ENCODE data around the gene FEM1C. TPM values are rescaled to one million over a fixed set of nuclear protein-coding genes. Genes with fewer than 3 reads are reported as not detected.

The FEM1C gene
- total RNA-seq, 1 donor from 2014 or later = 28.7 TPM

DNA sequence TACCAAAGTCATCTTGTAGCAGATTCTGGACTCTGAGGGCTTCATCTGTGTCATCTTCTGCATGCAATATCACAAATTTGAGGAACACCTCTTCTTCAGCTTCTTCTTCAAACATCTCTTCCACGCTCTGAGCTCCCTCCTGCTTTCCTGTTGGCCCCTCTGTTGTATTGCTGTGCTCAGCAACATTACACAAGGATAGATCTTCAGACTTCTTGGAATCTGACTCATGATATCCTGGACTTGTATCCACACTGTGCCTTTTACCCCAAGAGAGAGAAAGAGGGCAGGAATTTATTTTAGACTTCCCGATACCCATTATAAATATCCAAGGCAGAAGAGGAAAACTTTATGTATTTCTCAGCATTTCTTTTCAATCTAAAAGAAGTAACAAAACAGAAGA is 36.4 kb upstream of the FEM1C start:
- TF ChIP-seq, protein P1, sequence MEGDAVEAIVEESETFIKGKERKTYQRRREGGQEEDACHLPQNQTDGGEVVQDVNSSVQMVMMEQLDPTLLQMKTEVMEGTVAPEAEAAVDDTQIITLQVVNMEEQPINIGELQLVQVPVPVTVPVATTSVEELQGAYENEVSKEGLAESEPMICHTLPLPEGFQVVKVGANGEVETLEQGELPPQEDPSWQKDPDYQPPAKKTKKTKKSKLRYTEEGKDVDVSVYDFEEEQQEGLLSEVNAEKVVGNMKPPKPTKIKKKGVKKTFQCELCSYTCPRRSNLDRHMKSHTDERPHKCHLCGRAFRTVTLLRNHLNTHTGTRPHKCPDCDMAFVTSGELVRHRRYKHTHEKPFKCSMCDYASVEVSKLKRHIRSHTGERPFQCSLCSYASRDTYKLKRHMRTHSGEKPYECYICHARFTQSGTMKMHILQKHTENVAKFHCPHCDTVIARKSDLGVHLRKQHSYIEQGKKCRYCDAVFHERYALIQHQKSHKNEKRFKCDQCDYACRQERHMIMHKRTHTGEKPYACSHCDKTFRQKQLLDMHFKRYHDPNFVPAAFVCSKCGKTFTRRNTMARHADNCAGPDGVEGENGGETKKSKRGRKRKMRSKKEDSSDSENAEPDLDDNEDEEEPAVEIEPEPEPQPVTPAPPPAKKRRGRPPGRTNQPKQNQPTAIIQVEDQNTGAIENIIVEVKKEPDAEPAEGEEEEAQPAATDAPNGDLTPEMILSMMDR (IDR thresholded peaks at IDR 0.05) = no peak
- TF ChIP-seq EZH2phosphoT487 (IDR thresholded peaks at IDR 0.05) = no peak
- no peak for TF ChIP-seq EZH2 (IDR thresholded peaks at IDR 0.05)
- Histone ChIP-seq H3K4me2 (no peak overlapping the region), H3K79me2 (ENCODE audit: low read depth) (no peaks in the 10 kb centered on the region), H3K4me3 (no peak overlapping the region), H3K9ac (no peak overlapping the region), H3K36me3 (no peaks in the 10 kb centered on the region), H2AFZ (replicated peaks) (no peak overlapping the region), H3K4me1 (no peaks in the 10 kb centered on the region), H3K9me3 (ENCODE audit: low read depth) (no peaks in the 10 kb centered on the region), H3K27ac (no peak overlapping the region), H4K20me1 (ENCODE audit: low read depth) (no peaks in the 10 kb centered on the region), H3F3A (ENCODE audit: low read depth) (no peaks in the 10 kb centered on the region), H3K27me3 (no peaks in the 10 kb centered on the region)
- no peaks in the 10 kb centered on the region for H3K4me1 Mint-ChIP-seq
- H3K27ac Mint-ChIP-seq = no peak overlapping the region
- DNase-seq (ENCODE audit: low spot score) = no peak
- H3K9me3 Mint-ChIP-seq = peaks cover 4% of the 10 kb centered on the region
- H3K27me3 Mint-ChIP-seq (ENCODE audit: insufficient read depth, low read depth) = peaks cover 2% of the 10 kb centered on the region
- H3K4me3 Mint-ChIP-seq = no peak overlapping the region
- H3K36me3 Mint-ChIP-seq = no peaks in the 10 kb centered on the region

DNA sequence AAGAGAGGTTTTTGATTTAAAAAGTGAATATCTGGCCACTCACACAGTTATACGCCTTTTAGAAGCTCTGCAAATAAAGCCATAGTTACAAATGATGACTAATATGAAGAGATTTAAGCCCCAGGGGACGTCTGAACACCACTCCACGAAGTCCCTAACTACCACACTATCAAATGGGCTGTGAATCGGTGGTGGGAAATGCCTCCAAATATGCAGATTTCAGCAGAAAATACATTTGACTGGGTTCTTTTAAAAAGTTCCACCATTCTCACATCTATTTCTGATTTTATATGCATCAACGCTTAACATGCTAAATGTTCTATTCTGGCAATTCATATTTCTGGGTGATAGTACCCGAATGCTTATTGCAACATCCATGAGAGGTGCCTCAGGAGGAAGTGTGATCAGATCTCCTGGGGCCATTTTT is 35.2 kb upstream of the FEM1C start:
- H3K9me3 Mint-ChIP-seq = peaks cover 4% of the 10 kb centered on the region
- TF ChIP-seq EZH2 (IDR thresholded peaks at IDR 0.05) (no peak), EZH2phosphoT487 (IDR thresholded peaks at IDR 0.05) (no peak)
- TF ChIP-seq, protein P1 (IDR thresholded peaks at IDR 0.05) = no peak
- Histone ChIP-seq H4K20me1 (ENCODE audit: low read depth) (no peaks in the 10 kb centered on the region), H2AFZ (replicated peaks) (no peak overlapping the region), H3F3A (ENCODE audit: low read depth) (no peaks in the 10 kb centered on the region), H3K36me3 (no peaks in the 10 kb centered on the region), H3K4me2 (no peak overlapping the region), H3K79me2 (ENCODE audit: low read depth) (no peaks in the 10 kb centered on the region), H3K9me3 (ENCODE audit: low read depth) (no peaks in the 10 kb centered on the region), H3K27me3 (no peaks in the 10 kb centered on the region), H3K9ac (no peak overlapping the region), H3K4me3 (no peak overlapping the region), H3K4me1 (no peaks in the 10 kb centered on the region), H3K27ac (no peak overlapping the region)
- no peaks in the 10 kb centered on the region for H3K36me3 Mint-ChIP-seq
- H3K27ac Mint-ChIP-seq = no peak overlapping the region
- no peaks in the 10 kb centered on the region for H3K4me1 Mint-ChIP-seq
- H3K27me3 Mint-ChIP-seq (ENCODE audit: insufficient read depth, low read depth) = peaks cover 2% of the 10 kb centered on the region
- DNase-seq (ENCODE audit: low spot score) = no peak
- H3K4me3 Mint-ChIP-seq = no peak overlapping the region

GRCh38 chr5:115579216-115579615 is 34.6 kb upstream of the FEM1C start:
- H3K4me2 ChIP-seq = no peak overlapping the region
- no peaks in the 10 kb centered on the region for H4K20me1 ChIP-seq (ENCODE audit: low read depth)
- DNase-seq (ENCODE audit: low spot score) = no peak
- no peak overlapping the region for H3K4me3 ChIP-seq
- no peaks in the 10 kb centered on the region for H3K79me2 ChIP-seq (ENCODE audit: low read depth)
- H3K27me3 ChIP-seq = no peaks in the 10 kb centered on the region
- Mint-ChIP-seq H3K4me3 (no peak overlapping the region), H3K36me3 (no peaks in the 10 kb centered on the region), H3K27me3 (ENCODE audit: insufficient read depth, low read depth) (peaks cover 2% of the 10 kb centered on the region), H3K9me3 (peaks cover 4% of the 10 kb centered on the region), H3K27ac (no peak overlapping the region), H3K4me1 (peaks cover 2% of the 10 kb centered on the region)
- no peaks in the 10 kb centered on the region for H3K4me1 ChIP-seq
- TF ChIP-seq, protein P1 (IDR thresholded peaks at IDR 0.05) = no peak
- TF ChIP-seq EZH2phosphoT487 (IDR thresholded peaks at IDR 0.05) (no peak), EZH2 (IDR thresholded peaks at IDR 0.05) (no peak)
- no peaks in the 10 kb centered on the region for H3K36me3 ChIP-seq
- H2AFZ ChIP-seq (replicated peaks) = no peak overlapping the region
- H3K9me3 ChIP-seq (ENCODE audit: low read depth) = no peaks in the 10 kb centered on the region
- no peak overlapping the region for H3K27ac ChIP-seq
- no peaks in the 10 kb centered on the region for H3F3A ChIP-seq (ENCODE audit: low read depth)
- no peak overlapping the region for H3K9ac ChIP-seq

Measured in neural progenitor cell (in vitro differentiated cells).